NCI-H510A treated with DMSO at 0.1 percent for 48 hours (cell line): Measurements from ENCODE around the gene ESCO1.

Source experiments
- DNase-seq: peaks from one replicate; lab custom pipeline; 2025; lab: John Stamatoyannopoulos, UW

The ESCO1 gene

DNA sequence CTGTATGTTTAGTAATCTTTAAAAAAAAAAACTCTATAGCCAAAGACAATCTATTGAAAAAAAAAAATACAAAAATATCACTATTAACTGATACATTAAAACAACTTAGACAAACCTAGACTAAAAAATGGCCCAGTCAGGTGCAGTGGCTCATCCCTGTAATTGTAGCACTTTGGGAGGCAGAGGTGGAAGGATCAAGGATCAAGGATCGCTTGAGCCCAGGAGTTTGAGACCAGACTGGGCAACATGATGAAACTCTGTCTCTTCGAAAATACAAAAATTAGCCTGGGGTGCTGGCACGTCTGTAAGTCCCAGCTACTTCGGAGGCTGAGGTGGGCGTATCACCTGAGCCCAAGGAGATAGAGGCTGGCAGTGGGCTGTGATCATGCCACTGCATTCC, 16.1 kb downstream of the ESCO1 start:
- no peak for DNase-seq

DNA sequence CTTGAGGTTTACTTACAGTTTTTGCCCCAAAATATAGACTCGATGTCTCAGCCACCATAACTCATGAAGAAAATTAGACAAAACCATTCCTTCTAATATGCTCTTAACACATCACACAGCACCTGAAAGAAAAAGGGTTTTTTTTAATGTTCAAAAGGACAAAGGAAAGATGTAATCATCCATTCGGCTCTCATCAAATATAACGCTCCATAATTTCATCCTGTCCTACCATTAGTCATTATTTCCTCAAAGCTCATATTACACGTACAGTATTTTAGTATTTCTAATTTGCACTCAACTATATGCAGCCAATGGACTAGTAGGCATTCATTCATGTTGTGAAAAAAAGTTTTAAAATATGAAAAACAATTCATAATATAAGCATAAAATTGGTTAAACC, 24.8 kb downstream of the ESCO1 start:
- DNase-seq, result no peak

DNA sequence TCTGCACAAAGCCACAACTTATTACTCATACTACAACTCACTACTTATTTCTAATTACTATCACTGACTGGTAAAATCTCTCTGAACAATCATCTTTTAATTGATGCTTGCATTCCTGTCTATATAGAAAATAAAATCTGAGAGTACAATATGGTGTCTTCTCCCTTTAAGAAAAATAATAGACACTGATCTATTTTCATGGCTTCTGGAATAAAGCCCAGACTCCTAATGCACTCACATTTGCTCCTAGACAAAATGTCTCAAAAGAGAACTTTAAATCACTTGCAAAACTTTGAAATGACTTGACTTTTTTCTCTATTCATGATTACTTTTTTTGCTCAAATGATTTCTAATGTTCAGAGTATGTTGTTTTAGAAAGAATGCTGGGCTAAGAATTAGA, 28.7 kb downstream of the ESCO1 start:
- DNase-seq, result no peak

DNA sequence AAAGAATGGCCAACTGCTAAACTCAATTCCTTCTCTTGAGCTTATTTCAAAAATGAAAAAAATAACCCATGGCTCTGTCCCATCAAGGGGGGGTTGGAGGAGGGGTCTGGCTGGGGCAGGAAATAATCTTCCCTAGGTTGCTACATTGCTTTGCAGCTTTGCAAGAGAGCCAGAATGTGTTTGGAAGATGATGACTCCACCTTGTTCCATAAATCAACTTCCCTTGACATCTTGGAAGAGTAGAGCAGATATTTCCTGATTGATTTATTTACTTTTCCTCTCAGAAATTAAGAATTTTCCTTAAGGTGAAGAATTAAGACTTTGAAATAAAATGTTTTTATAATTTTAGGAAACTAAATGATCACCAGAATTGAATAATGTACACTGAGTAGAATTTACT, 41.3 kb downstream of the ESCO1 start:
- no peak for DNase-seq

DNA sequence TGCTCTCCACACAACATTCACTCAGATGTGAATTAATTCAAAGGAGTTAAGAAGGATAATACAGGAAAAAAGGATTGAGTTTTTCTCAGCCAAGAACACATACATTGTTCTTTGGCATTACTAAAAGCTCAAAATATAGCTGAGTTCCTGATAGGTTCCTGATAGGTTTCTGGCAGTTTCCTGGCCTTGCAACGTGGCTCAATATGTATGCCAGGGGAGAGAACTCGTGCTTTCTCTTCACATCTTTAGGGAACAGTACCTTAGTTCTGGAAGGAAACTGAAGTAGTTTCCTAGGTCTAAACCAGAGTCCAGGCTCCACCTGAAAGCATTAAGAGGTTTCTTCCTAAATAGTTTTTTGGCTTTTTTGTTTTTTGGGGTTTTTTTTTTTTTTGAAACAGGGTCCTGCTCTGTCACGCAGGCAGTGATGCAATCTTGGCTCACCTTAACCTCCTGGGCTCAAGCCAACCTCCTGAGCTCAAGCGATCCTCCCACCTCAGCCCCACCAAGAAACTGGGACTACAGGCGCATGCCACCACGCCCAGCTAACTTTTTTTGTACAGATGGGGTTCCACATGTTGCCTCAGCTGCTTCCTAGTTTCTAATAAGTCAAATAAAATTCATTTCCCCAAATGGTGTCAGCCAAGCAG, 42.8 kb downstream of the ESCO1 start:
- DNase-seq, result no peak

DNA sequence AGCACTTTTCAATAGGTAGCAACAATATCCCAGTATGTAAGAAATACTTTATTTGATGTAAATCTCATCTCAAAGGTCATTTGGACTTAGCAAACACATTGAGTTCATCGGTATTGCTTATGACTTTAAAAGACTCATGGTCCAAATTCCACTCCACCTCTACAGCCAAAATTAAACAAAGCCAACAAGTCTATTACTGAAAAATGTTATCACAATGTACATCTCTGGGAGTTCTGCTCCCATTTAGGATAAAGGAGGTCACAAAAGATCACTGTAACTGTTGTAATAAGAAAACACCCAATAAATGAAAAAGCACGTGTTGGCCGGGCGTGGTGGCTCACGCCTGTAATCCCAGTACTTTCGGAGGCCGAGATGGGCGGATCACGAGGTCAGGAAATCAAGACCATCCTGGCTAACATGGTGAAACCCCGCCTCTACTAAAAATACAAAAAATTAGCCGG, 50.0 kb downstream of the ESCO1 start:
- no peak for DNase-seq

DNA sequence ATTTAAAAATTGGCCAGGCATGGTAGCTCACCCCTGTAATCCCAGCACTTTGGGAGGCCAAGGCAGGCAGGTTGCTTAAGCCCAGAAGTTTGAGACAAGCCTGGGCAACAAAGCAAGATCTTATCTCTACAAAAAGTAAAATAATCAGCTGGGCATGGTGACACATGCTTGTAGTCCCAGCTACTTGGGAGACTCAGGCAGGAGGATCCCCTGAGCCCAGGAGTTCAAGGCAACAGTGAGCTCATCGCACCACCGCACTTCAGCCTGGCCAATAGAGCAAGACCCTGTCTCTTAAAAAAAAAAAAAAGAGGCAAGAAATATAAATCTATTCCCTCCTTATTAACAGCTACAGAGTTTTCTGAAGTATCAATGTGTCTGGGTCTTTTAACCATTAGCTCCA, 51.9 kb downstream of the ESCO1 start:
- no peak for DNase-seq

DNA sequence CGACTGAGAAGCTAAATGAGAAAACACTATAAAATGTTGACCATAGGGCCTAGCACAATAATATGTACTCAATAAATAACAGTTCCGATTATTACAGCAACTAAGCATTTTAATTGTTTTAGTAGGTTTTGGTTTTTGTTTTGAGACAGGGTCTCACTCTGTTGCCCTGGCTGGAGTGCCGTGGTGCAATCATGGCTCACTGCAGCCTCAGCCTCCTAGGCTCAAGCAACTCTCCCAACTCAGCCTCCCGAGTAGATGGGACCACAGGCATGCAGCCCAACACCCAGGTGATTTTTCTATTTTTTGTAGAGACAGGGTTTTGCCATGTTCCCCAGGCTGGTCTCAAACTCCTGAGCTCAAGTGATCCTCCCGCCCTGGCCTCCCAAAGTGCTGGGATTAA, 54.1 kb downstream of the ESCO1 start:
- DNase-seq, result no peak

DNA sequence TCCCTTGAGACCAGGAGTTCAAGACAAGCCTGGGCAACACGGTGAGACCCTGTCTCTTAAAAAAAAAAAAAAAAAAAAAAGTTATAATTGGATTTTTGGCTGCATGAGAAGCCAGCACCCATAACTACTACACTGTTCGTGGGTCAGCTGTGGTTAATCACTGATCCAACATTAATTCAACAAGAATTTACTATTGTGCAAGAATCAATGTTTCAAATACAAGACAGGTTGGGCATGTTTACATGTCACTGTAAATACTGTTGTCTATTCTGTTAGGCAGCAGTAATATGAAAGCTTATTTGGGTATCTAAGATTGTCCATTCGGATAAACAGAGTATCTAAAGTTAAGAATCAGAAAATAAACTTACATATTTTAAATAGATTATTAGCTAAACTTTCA, 62.3 kb downstream of the ESCO1 start:
- DNase-seq, result no peak

DNA sequence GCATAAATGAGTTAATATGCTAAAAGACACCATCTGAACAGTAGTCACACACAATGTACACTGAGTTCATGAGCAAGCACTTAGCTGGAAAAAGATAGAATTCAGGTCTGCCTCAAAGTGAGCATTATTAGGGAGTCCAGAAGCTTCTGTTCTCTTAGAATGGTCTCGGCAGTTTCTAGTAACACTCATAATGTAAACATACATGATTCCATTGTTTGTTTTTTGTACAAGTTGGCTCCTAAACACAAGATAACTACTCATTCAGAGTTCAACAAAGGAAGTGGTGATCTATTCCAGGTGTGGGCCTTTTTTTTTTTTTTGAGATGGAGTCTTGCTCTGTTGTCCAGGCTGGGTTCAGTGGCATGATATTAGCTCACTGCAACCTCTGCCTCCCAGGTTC, 66.2 kb downstream of the ESCO1 start:
- DNase-seq, result no peak

DNA sequence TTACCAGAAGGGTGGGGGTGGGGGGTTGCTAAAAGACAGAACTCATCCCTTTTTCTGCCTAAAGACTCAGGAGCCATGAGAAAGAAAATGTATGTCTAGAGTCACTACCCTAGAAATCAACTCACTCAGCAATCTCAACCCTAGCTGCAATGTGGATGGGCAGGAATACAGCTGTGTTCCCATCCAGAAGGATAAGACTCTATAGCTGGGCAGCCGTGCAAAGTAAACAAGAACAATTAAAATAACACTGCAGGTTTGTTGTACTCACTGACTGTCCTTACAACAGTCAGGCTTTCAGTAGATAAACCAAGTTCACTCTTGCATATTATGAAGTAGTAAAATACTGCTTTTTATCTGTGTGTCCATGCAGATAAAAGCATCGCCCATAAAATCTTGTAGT, 74.0 kb downstream of the ESCO1 start:
- DNase-seq, result no peak

DNA sequence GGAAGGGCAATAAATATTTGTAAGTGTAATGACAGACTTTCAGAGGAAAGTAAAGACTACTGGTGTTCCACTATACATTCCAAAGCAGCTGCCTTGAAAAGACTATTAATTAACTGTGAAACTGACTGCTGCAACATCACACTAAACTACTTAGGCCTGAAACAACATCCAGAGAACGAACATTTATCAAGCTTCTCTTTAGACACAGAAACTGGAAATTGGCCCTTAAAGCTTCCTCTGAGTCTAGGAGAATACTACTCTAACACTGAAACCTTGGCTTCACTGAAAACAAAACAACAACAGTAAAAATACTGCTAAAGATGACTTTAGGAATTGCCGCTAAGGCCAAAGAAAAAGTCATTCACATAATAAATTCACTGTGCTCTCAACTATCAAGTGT, 74.6 kb downstream of the ESCO1 start:
- no peak for DNase-seq

DNA sequence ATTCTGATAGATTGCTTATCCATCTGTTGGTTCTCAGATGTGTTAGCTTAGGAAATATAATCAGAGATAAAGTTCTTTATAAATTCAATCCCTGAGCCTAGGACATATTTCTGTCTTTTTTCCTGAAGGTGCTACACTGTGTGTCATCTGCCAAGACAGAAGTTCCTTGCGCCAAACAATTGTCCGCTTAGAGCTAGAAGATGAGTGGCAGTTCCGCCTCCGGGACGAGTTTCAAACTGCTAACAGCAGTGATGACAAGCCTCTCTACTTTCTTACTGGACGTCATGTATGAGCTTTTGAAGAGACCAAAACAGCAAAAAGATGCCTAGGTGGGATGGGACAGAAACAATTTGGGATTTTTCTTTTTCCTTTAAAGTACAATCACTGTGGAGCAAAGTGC, 78.0 kb downstream of the ESCO1 start:
- no peak for DNase-seq

DNA sequence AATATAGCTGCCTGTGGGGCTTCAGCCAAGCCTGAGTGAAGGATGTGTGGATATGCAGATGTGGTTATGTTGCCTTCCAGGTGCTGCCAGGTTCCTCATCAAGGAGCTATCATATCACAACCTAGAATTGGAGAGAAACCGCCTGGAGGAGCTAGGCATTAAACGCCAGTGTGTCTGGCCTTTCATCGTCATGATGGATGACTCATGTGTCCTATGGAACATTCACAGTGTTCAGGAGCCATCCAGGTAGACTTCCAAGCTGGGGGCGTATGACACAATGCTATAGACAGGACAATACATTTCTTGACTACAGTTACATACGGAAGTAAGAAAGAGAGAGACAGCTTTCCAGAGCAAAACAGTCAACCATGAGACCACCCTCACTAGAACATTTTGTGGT, 86.8 kb downstream of the ESCO1 start:
- DNase-seq, result no peak

DNA sequence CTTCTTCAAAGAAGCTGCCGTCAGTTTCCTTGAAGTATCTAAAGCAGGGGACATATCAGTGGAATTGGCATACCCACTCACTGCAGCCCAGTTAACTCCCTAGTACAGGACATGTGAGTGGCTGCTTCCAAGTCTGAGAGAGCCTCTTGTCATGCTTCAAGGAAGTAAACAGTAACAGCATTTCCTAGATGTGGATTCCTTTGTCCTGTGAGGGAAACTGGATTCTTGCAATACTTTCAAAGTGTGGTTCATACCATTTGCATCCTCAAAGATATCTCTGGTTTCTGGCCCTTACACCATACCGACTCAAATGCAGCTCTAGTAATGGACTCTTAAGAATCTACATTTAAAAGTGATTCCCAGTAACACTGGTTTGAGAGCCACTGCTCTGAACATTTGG, 87.2 kb downstream of the ESCO1 start:
- no peak for DNase-seq

DNA sequence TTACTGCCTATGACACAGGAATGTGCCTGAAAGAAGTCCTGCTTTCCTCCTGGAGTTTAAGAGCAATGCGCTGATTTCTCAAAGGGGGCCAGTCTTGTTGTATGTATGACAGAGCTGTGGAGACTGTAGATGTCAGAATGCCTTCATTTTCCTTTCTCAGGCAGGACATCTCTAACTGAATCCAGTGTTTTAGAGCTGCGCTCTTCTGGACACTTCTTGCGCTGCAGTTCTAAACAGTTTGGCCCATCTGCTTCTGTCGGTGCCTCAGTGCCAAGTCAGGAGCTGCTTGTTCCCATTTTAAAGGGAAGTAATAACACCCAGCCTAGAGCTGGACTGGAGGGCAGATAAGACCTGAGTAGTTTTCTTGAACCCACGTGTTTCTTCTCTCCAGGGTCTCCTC, 91.4 kb downstream of the ESCO1 start:
- DNase-seq, result no peak

DNA sequence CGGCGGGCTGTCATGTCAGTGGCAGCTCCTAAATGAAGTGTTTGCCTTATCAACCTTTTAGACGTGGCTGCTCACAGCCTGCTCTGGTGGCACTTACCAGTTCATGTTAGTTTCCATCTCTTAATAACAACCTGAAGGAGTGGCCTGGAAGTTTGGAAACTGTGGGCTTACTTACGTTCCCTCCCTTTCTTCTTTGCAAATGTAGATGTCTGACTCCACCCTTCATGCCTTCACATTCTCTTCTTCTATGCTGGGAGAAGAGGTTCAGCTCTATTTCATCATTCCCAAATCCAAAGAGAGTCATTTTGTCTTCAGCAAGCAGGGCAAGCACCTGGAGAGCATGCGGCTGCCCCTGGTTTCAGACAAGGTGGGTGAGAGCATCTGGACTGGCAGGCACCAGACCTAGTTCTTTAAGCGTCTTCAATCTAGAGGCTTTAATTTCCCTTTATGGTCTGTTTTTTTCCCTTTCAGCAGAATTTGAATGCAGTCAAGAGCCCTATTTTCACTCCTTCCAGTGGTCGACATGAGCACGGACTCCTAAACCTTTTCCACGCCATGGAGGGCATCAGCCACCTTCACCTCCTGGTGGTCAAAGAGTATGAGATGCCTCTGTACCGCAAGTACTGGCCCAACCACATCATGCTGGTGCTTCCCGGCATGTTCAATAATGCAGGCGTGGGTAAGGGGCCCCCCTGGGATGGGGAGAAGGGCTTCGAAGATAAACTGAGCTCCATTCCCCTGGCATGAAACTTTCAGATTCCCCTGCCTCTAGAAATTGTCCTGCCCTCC, 92.4 kb downstream of the ESCO1 start:
- DNase-seq, result no peak

DNA sequence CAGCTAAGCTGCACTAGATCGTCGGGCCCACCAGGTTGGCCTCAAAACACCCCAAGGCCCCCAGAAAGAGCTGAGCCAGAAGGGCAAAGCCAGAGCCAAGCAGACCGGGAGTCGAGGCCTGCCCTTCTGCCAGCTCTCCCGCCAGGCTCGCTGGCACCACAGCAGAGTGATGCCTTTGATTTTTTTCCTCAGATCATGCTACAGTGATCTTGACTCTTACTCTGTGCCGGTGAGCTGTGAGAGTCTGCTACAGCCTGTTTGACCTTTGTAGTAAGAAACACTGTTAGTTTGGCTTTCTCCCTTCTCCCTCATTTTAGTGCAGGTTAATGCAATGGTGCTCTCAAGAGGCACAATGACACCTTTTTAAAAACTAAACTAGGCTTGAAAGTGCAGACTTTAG, 97.8 kb downstream of the ESCO1 start:
- no peak for DNase-seq

DNA sequence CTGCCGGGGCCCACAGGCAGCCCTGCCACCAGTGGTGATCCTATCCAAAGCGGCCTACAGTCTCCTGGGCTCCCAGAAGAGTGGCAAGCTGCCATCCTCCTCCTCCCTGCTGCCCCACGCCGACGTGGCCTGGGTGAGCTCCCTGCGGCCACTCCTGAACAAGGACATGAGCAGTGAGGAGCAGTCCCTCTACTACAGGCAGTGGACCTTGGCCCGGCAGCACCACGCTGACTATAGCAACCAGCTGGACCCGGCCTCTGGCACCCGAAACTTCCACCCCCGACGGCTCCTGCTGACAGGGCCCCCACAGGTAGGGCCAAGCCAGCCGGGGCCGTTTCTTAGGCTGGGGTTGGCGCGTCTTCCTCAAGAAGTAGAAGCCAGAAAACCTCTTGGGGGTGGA, 100.5 kb downstream of the ESCO1 start:
- no peak for DNase-seq

DNA sequence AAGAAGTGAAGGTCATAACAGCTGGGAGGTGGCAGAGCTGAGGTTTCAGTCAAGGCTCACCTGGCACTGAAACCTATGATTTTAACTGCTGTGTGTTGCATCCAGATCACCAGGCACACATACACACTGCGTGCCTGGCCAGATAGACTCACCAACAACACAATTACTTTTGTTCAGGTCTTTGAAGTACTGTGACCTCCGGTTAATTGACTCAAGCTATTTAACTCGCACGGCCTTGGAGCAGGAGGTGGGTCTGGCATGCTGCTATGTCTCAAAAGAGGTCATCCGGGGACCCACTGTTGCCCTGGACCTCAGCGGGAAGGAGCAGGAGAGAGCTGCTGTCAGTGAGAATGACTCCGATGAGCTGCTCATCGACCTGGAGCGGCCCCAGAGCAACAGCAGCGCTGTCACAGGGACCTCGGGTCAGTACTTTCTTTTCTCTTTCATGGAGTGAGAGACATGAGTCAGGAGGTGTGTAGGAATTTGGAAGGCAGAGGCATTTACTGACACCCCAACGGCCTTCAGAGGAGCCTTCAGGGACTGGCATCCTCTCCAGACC, 104.1 kb downstream of the ESCO1 start:
- DNase-seq, result no peak

DNA sequence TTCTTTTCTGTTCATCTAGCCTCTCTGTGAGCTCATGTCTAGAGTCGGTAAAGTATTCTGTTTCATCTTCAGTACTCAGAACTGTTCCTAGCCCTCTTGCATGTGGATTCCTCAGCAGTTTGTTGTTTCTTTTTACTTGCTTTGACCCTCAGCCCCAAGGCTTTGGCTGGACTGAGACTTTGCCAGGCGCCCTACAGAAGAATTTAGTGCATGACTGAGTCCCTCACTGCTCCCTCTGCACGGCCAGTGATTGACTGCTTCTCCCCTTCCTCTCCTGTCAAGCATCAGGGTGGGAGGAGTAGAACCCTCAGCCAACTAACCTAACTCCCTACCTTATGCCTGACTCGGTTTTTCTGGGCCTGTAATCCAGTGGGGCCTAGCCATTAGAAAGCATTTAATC, 109.8 kb downstream of the ESCO1 start:
- DNase-seq, result no peak

DNA sequence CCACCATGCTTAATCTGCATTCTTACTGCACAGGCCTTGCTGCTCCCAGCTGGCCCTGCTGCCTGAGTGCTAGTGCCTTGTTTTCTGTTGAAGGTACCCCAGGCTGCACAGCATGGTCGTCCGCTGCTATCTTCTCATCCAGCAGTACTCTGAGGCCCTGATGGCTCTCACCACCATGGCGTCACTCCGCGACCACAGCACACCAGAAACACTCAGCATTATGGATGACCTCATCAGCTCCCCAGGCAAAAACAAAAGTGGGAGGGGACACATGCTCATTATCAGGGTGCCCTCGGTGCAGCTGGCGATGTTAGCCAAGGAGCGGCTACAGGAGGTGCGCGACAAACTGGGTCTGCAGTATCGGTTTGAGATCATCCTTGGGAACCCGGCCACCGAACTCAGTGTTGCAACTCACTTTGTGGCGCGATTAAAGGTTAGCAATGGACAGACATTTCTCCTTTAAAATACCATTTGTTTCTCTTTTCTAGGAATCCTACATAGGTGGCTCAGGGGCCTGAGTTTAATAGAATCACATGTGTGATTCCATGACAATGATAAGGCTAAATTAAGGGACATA, 110.5 kb downstream of the ESCO1 start:
- DNase-seq, result no peak

DNA sequence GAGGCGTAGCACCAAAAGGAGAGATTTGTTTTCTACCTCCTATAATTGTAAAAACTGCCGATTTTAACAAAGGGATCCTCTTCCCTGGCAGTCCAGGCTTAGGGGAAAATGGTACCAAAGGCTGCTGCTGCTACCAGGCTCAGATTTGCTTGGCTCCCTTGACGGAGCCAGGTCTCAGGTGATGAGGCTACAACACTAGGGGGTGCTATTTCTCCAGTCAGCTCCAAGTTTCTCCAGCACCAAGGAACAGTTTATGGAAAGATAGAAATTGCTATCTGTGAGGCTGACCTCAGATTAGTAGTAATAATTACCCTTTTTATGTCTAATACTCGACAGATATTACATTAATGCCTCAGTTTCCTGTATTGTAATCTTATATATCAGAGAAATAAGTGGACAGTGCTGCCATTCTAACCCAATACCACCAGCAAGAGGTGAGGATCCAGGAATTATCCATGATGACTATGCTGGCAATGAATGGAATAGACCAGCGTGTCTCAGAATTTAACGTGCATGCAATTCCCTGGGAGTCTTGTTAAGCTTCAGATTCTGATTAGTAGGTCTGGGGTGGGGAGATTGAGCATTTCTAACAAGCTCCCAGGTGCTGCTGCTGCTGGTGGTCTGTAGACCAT, 111.3 kb downstream of the ESCO1 start:
- peak; percentile 30 for DNase-seq
